GM12878 (cell line): ENCODE results near the gene S100A14.

Source experiments
- ATF7 ChIP-seq: fragments of 450-650 bp; IDR thresholded peaks from 2 replicates; pipeline ENCODE4 v1.6.1; 2016; ENCODE audit warnings: low read depth, mild to moderate bottlenecking
- CTCF ChIP-seq, 3 experiments: IDR thresholded peaks in 2 of 3; conservative IDR thresholded peaks in 1 of 3; 2 replicates each; pipeline ENCODE4 v1.5.1; 2011; ENCODE audit warnings: low read depth in 3 of 3, low read length in 3 of 3, mild to moderate bottlenecking in 3 of 3, control low read depth in 2 of 3, moderate library complexity in 2 of 3, inconsistent platforms in 1 of 3, mixed read lengths in 1 of 3; ENCODE audit not compliant: control insufficient read depth in 2 of 3, insufficient read depth in 1 of 3; ENCODE audit errors: extremely low read depth in 1 of 3
- EP300 ChIP-seq, 2 experiments: fragments of 150-350 bp in 1 of 2; IDR thresholded peaks; 2 replicates each; pipeline ENCODE4 v1.6.1; 2011 to 2012; ENCODE audit warnings: low read depth in 2 of 2, low read length in 2 of 2, borderline replicate concordance in 1 of 2, improper control_type of control experiment in 1 of 2, inconsistent platforms in 1 of 2; ENCODE audit not compliant: control insufficient read depth in 1 of 2
- ESRRA ChIP-seq: IDR thresholded peaks from 2 replicates; pipeline ENCODE4 v1.6.1; 2012; ENCODE audit warnings: mild to moderate bottlenecking, low read length, improper control_type of control experiment
- GABPA ChIP-seq: IDR thresholded peaks from 2 replicates; pipeline ENCODE4 v1.6.1; 2014; ENCODE audit warnings: antibody characterized with exemption, low read depth, mild to moderate bottlenecking, inconsistent platforms
- KDM1A ChIP-seq: fragments of 200-600 bp; sonication (generic); IDR thresholded peaks from 2 replicates; pipeline ENCODE4 v1.6.1; 2016; ENCODE audit warnings: borderline replicate concordance
- MYC ChIP-seq: IDR thresholded peaks from 2 replicates; pipeline ENCODE4 v1.6.1; 2011; ENCODE audit warnings: mild to moderate bottlenecking, low read length, moderate library complexity, inconsistent platforms; ENCODE audit not compliant: insufficient read depth, insufficient replicate concordance, insufficient read length, severe bottlenecking
- NRF1 ChIP-seq: conservative IDR thresholded peaks from 2 replicates; pipeline ENCODE4 v1.6.1; 2011; ENCODE audit warnings: mild to moderate bottlenecking, low read depth, low read length, improper control_type of control experiment
- SIN3A ChIP-seq: IDR thresholded peaks from 2 replicates; pipeline ENCODE4 v1.6.1; 2012; ENCODE audit warnings: low read depth, low read length, improper control_type of control experiment
- TF ChIP-seq, protein P1 (sequence below): IDR thresholded peaks from 2 replicates; pipeline ENCODE4 v1.6.1; 2012; ENCODE audit warnings: improper control_type of control experiment, low read depth, low read length; ENCODE audit not compliant: insufficient replicate concordance
- TF ChIP-seq, protein P2 (sequence below): fragments of 150-350 bp; IDR thresholded peaks from 2 replicates; pipeline ENCODE4 v1.6.1; 2014; ENCODE audit warnings: mild to moderate bottlenecking, low read depth, low read length

DNA sequence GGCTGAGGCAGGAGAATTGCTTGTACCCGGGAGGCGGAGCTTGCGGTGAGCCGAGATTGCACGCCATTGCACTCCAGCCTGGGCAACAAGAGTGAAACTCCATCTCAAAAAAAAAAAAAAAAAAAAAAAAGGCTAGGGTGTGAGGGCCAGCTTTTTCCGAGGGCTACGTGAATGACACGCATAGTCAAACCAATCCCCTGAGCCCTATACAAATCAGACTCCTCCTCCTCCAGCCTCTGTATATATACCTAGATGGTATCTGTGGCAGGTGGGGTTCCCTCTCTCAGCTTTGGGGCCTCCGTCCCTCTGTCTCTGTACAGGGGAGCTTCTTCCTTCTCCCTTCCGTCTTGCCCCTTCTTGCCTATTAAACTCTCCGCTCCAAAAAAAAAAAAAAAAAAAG is 9.9 kb downstream of the S100A14 start:
- TF ChIP-seq ATF7 (no peak), ESRRA (no peak), GABPA (no peak), CTCF (IDR thresholded peaks at IDR 0.05 in 2 of 3, conservative IDR thresholded peaks at IDR 0.05 in 1 of 3; ENCODE audit: control insufficient read depth in 2 of 3, extremely low read depth in 1 of 3, insufficient read depth in 1 of 3, low read depth in 3 of 3, low read length in 3 of 3) (no peak), SIN3A (no peak), MYC (no peak), EP300 (IDR thresholded peaks at IDR 0.05; ENCODE audit: borderline replicate concordance in 1 of 2, control insufficient read depth in 1 of 2, low read depth in 2 of 2, low read length in 2 of 2) (no peak), NRF1 (no peak), KDM1A (no peak)
- TF ChIP-seq, protein P1, sequence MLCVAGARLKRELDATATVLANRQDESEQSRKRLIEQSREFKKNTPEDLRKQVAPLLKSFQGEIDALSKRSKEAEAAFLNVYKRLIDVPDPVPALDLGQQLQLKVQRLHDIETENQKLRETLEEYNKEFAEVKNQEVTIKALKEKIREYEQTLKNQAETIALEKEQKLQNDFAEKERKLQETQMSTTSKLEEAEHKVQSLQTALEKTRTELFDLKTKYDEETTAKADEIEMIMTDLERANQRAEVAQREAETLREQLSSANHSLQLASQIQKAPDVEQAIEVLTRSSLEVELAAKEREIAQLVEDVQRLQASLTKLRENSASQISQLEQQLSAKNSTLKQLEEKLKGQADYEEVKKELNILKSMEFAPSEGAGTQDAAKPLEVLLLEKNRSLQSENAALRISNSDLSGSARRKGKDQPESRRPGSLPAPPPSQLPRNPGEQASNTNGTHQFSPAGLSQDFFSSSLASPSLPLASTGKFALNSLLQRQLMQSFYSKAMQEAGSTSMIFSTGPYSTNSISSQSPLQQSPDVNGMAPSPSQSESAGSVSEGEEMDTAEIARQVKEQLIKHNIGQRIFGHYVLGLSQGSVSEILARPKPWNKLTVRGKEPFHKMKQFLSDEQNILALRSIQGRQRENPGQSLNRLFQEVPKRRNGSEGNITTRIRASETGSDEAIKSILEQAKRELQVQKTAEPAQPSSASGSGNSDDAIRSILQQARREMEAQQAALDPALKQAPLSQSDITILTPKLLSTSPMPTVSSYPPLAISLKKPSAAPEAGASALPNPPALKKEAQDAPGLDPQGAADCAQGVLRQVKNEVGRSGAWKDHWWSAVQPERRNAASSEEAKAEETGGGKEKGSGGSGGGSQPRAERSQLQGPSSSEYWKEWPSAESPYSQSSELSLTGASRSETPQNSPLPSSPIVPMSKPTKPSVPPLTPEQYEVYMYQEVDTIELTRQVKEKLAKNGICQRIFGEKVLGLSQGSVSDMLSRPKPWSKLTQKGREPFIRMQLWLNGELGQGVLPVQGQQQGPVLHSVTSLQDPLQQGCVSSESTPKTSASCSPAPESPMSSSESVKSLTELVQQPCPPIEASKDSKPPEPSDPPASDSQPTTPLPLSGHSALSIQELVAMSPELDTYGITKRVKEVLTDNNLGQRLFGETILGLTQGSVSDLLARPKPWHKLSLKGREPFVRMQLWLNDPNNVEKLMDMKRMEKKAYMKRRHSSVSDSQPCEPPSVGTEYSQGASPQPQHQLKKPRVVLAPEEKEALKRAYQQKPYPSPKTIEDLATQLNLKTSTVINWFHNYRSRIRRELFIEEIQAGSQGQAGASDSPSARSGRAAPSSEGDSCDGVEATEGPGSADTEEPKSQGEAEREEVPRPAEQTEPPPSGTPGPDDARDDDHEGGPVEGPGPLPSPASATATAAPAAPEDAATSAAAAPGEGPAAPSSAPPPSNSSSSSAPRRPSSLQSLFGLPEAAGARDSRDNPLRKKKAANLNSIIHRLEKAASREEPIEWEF = no peak
- TF ChIP-seq, protein P2, sequence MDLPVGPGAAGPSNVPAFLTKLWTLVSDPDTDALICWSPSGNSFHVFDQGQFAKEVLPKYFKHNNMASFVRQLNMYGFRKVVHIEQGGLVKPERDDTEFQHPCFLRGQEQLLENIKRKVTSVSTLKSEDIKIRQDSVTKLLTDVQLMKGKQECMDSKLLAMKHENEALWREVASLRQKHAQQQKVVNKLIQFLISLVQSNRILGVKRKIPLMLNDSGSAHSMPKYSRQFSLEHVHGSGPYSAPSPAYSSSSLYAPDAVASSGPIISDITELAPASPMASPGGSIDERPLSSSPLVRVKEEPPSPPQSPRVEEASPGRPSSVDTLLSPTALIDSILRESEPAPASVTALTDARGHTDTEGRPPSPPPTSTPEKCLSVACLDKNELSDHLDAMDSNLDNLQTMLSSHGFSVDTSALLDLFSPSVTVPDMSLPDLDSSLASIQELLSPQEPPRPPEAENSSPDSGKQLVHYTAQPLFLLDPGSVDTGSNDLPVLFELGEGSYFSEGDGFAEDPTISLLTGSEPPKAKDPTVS = no peak
